Measurements from ENCODE around the gene MTO1. TPM values are rescaled to one million over a fixed set of nuclear protein-coding genes. Genes with fewer than 3 reads are reported as not detected.

MTO1 gene
- total and polyA plus RNA-seq, 2 of the 4 experiments (the other 2 are of a cell fraction): 15.0 to 39.8 TPM

DNA sequence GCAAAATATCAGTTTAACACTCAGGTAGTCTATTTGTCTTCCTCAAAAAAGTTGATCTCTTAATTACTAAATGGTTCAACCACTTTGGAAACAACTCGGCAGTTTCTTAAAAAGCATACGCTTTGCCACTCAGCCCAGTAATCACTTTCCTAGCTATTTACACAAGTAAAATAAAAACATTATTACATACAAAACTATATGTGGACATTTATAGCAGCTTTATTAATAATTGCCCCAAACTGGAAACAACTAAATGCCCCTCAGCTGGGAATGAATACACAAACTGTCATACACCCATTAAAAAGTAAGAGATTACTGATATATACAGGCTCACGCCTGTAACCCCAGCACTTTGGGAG lies 51.9 kb downstream of the MTO1 start:
- no peak overlapping the region for H3K9ac ChIP-seq (ENCODE audit: low read depth, low read length)
- H3K4me2 ChIP-seq (ENCODE audit: low read depth, low read length): no peak overlapping the region
- TF ChIP-seq POLR2A (IDR thresholded peaks at IDR 0.05; ENCODE audit: low read depth, low read length) (peak; percentile 76), MAFK (IDR thresholded peaks at IDR 0.05; ENCODE audit: low read depth, low read length) (no peak)
- H3K4me3 ChIP-seq (ENCODE audit: insufficient read depth, low read depth, low read length): no peak overlapping the region
- H3K27ac ChIP-seq (ENCODE audit: insufficient read depth, low read length): no peak overlapping the region
- POLR2A ChIA-PET (ENCODE audit: unreplicated experiment): interaction anchor here (0.6 to 1.9 kb wide), 7 partner anchors 67 to 119 kb away, joined by 3 to 13 read pairs (median 5); no protein-coding TSS in a partner anchor
- no peak overlapping the region for H3K56ac ChIP-seq (ENCODE audit: extremely low read depth, insufficient read depth, low read length)
- H2AFZ ChIP-seq (replicated peaks; ENCODE audit: low read length, poor library complexity): no peak overlapping the region
- H4K91ac ChIP-seq (ENCODE audit: insufficient read depth, low read depth, low read length): no peak overlapping the region
- H4K20me1 ChIP-seq (ENCODE audit: insufficient read depth, low read length): peaks cover 58% of the 10 kb centered on the region
- no peak overlapping the region for H2BK5ac ChIP-seq (ENCODE audit: low read depth, low read length, poor library complexity, severe bottlenecking)
- DNase-seq (peak; percentile 51), ATAC-seq (ENCODE audit: low read depth) (peak; percentile 12)
- BruUV-seq (replicated peaks): no TSS peak
- no peak overlapping the region for H4K8ac ChIP-seq (ENCODE audit: low read depth in 2 of 2, low read length in 2 of 2)
- no peaks in the 10 kb centered on the region for H3K27me3 ChIP-seq (ENCODE audit: control insufficient read depth, insufficient read depth, low read length)
- H3K79me1 ChIP-seq (ENCODE audit: low read depth in 1 of 2, low read length in 2 of 2): peaks cover 7 to 28% of the 10 kb centered on the region in 2 experiments; a peak in 2 of 4 replicates
- no peak overlapping the region for H2BK15ac ChIP-seq (ENCODE audit: low read depth, low read length)
- WGBS, 2 experiments (ENCODE audit: extremely low coverage in 2 of 2, insufficient read length in 1 of 2): no CpG with 5 or more reads among the region's 3 CpGs
- H2AK9ac ChIP-seq (replicated peaks; ENCODE audit: low read depth, low read length, poor library complexity): no peak overlapping the region
- intact Hi-C loops (cut with micrococcal nuclease): no loop called here
- H3K9me3 ChIP-seq (ENCODE audit: control insufficient read depth, insufficient read depth, low read length): no peaks in the 10 kb centered on the region
- H3K4ac ChIP-seq (ENCODE audit: low read depth, low read length): no peak overlapping the region
- in situ Hi-C loops (cut with MboI; ENCODE audit: low sequenced_read_pairs): no loop called here
- no peak overlapping the region for H3K23ac ChIP-seq (ENCODE audit: low read depth, low read length)
- H2BK120ac ChIP-seq (ENCODE audit: low read depth, low read length): no peak overlapping the region
- H3K18ac ChIP-seq (ENCODE audit: low read depth, low read length): no peak overlapping the region
- H4K5ac ChIP-seq (ENCODE audit: low read depth, low read length): no peak overlapping the region
- no peak overlapping the region for H2BK20ac ChIP-seq (ENCODE audit: low read depth, low read length)
- H3K14ac ChIP-seq (replicated peaks; ENCODE audit: low read depth, low read length): no peak overlapping the region
- H3K36me3 ChIP-seq (ENCODE audit: control insufficient read depth, insufficient read depth, low read length): peaks cover 24% of the 10 kb centered on the region
- no peak overlapping the region for H2AK5ac ChIP-seq (ENCODE audit: low read depth, low read length)
- CTCF ChIA-PET: interaction anchor here (0.9 to 1.6 kb wide), 2 partner anchors 66 to 98 kb away, joined by 5 to 8 read pairs; no protein-coding TSS in a partner anchor
- H3K4me1 ChIP-seq (ENCODE audit: control insufficient read depth, insufficient read depth, low read length): 0 out of 2 replicates have a peak, but pooled peaks cover 2% of the 10 kb centered on the region
- H3K9me1 ChIP-seq (ENCODE audit: insufficient read depth, low read length): no peaks in the 10 kb centered on the region
- dilution Hi-C loops (cut with HindIII; ENCODE audit: low sequenced_read_pairs, unreplicated experiment): no loop called here

Measured in IMR-90 (cell line).